ENCODE measurements around the gene CACNB1. TPM values are rescaled to one million over a fixed set of nuclear protein-coding genes. Genes with fewer than 3 reads are reported as not detected.

CACNB1 gene
- total RNA-seq, 1 donor from 2014 or later, result 146 TPM

DNA sequence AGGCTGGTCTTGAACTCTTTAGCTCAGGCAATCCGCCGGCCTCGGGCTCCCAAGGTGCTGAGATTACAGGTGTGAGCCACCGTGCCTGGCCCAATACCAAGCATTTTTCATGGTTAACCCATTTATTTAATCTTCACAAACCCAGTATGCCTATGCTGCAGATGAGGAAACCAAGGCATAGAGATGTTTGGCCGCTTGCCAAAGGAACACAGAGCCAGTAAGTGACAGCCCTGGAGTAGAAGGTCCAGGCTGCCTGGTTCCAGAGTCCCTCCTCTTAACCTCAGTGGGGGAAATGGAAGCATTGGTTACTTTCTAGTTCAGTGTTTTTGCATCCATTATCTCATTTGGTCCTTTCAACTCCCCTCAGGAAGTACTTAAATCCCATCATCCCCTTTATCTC lies 16.2 kb downstream of the CACNB1 start:
- Histone ChIP-seq H3K27me3 (ENCODE audit: control insufficient read depth in 3 of 3, insufficient read depth in 3 of 3, low read length in 3 of 3) (no peaks in the 10 kb centered on the region), H3K27ac (ENCODE audit: low read depth, low read length) (no peak overlapping the region), H3K9me3 (ENCODE audit: control insufficient read depth in 3 of 3, low read length in 3 of 3) (no peaks in the 10 kb centered on the region), H3K9ac (ENCODE audit: low read depth in 1 of 3, low read length in 3 of 3) (no peak overlapping the region), H3K36me3 (ENCODE audit: control insufficient read depth in 3 of 3, insufficient read depth in 3 of 3, low read length in 3 of 3) (peaks cover 60 to 66% (median 62%) of the 10 kb centered on the region in 3 donors), H3K4me1 (ENCODE audit: control insufficient read depth in 3 of 3, insufficient read depth in 3 of 3, low read length in 3 of 3) (peaks cover 2 to 30% (median 5%) of the 10 kb centered on the region in 3 donors), H3K4me3 (ENCODE audit: low read length in 3 of 3) (no peak overlapping the region)

DNA sequence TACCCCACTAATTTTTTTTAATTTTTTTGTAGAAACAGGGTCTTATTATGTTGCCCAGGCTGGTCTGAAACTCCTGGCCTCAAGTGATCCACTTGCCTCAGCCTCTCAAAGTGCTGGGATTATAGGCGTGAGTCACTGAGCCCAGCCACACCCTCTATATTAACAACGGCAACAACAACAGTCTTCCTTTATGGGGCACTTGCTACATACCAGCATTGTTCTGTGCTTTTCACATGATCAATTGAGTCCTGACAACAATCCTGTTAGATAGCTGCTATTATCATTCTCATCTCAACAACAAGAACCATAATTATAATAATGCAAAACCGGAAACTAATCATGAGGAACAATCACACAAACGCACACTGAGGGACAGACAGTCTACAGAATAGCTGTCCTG lies 18.9 kb downstream of the CACNB1 start:
- Histone ChIP-seq H3K27me3 (ENCODE audit: control insufficient read depth in 3 of 3, insufficient read depth in 3 of 3, low read length in 3 of 3) (no peaks in the 10 kb centered on the region), H3K4me3 (ENCODE audit: low read length in 3 of 3) (no peak overlapping the region), H3K9ac (ENCODE audit: low read depth in 1 of 3, low read length in 3 of 3) (no peak overlapping the region), H3K9me3 (ENCODE audit: control insufficient read depth in 3 of 3, low read length in 3 of 3) (no peaks in the 10 kb centered on the region), H3K27ac (ENCODE audit: low read depth, low read length) (no peak overlapping the region), H3K4me1 (ENCODE audit: control insufficient read depth in 3 of 3, insufficient read depth in 3 of 3, low read length in 3 of 3) (peaks cover 4 to 50% (median 31%) of the 10 kb centered on the region in 3 donors), H3K36me3 (ENCODE audit: control insufficient read depth in 3 of 3, insufficient read depth in 3 of 3, low read length in 3 of 3) (peaks cover 41 to 48% (median 46%) of the 10 kb centered on the region in 3 donors)

DNA sequence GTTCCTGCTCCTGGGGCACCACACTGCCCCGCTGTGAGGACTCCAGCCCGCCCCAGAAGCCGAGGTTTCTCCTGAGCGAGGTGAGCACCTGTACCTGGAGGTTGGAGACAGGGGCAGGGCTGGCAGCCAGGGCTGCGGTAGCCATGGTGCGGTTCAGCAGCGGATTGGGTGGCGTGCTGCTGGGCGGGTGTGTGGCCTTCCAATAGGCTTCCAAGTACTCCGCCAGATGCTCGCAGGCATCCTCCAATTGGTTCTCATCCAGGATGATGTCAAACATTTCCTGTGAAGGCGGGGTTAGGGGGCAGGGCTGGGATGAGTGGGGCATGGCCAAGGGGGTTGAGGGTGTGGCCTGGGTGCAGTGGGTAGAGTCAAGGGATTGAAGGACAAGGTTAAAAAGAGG lies 20.2 kb downstream of the CACNB1 start:
- Histone ChIP-seq H3K9me3 (ENCODE audit: control insufficient read depth in 3 of 3, low read length in 3 of 3) (no peaks in the 10 kb centered on the region), H3K36me3 (ENCODE audit: control insufficient read depth in 3 of 3, insufficient read depth in 3 of 3, low read length in 3 of 3) (peaks cover 34 to 45% (median 38%) of the 10 kb centered on the region in 3 donors), H3K27ac (ENCODE audit: low read depth, low read length) (no peak overlapping the region), H3K4me1 (ENCODE audit: control insufficient read depth in 3 of 3, insufficient read depth in 3 of 3, low read length in 3 of 3) (peaks cover 4 to 55% (median 36%) of the 10 kb centered on the region in 3 donors), H3K27me3 (ENCODE audit: control insufficient read depth in 3 of 3, insufficient read depth in 3 of 3, low read length in 3 of 3) (no peaks in the 10 kb centered on the region), H3K4me3 (ENCODE audit: low read length in 3 of 3) (no peak overlapping the region), H3K9ac (ENCODE audit: low read depth in 1 of 3, low read length in 3 of 3) (no peak overlapping the region)

DNA sequence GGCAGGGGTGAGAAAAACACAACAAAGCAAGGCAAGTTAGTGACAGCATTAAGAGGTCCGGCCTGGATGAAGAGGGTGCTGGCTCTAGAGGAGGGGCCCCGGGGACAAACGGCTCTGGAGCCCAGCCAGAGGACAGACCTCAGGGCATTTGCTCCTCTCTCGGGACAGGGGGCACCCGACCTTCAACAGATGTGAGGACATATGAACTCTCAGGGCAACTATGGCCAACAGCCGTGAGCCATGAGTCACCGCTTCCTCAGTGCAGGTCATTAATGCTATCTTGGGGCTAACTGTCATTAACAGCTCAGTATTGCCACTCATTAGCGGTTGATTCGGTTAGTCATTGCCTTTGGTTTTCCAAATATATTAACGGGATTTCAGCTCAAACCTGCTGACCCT lies 21.8 kb downstream of the CACNB1 start:
- H3K4me3 ChIP-seq (ENCODE audit: low read length in 3 of 3), result no peak overlapping the region
- no peaks in the 10 kb centered on the region for H3K27me3 ChIP-seq (ENCODE audit: control insufficient read depth in 3 of 3, insufficient read depth in 3 of 3, low read length in 3 of 3)
- H3K9me3 ChIP-seq (ENCODE audit: control insufficient read depth in 3 of 3, low read length in 3 of 3), result no peaks in the 10 kb centered on the region
- H3K36me3 ChIP-seq (ENCODE audit: control insufficient read depth in 3 of 3, insufficient read depth in 3 of 3, low read length in 3 of 3), result peaks cover 29 to 40% (median 32%) of the 10 kb centered on the region in 3 donors
- peaks cover 4 to 55% (median 36%) of the 10 kb centered on the region in 3 donors for H3K4me1 ChIP-seq (ENCODE audit: control insufficient read depth in 3 of 3, insufficient read depth in 3 of 3, low read length in 3 of 3)
- H3K9ac ChIP-seq (ENCODE audit: low read depth in 1 of 3, low read length in 3 of 3), result peak overlapping the region in 2 of 3 donors; percentile 40 to 45
- H3K27ac ChIP-seq (ENCODE audit: low read depth, low read length), result peak overlapping the region; percentile 68

DNA sequence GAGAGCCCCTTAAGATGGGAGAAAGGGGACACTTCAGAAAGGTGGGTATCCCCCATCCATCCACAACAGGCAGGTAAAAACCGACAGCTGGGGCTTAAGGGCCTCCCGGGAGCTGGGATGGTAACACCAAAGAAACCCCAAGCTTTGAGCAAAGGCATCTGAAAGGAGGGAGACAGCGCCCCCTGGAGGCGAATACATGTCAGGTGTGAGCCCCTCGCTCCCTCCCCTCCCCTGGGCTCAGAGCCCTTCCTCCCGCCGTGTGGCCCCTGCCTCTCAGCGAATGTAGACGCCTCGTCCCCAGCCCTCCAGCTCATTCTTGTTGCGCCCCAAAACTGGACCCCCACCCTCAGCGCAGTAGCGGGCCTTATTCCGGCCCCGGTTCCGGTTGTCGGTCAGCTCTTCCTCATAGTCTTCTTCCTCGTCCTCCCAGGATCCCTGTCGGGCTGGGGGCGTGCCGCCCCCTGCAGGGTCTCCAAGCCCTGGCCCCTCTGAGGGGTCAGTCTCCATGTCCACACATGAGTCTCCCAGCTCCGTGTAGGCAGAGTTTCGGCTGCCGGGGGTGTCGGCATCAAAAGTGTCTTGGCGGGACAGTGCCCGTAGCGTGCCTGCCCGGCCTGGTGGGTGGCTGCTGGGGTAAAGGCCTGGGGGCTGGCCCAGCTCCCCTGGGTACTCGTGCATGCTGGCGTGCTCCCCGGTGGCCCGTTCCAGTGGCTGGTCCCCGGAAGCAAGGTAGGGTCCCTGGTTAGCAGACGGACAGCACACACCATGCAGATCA lies 22.4 kb downstream of the CACNB1 start:
- H3K27ac ChIP-seq (ENCODE audit: low read depth, low read length), result peak overlapping the region; percentile 68
- no peaks in the 10 kb centered on the region for H3K27me3 ChIP-seq (ENCODE audit: control insufficient read depth in 3 of 3, insufficient read depth in 3 of 3, low read length in 3 of 3)
- H3K9me3 ChIP-seq (ENCODE audit: control insufficient read depth in 3 of 3, low read length in 3 of 3), result no peaks in the 10 kb centered on the region
- H3K36me3 ChIP-seq (ENCODE audit: control insufficient read depth in 3 of 3, insufficient read depth in 3 of 3, low read length in 3 of 3), result peaks cover 28 to 38% (median 32%) of the 10 kb centered on the region in 3 donors
- H3K9ac ChIP-seq (ENCODE audit: low read depth in 1 of 3, low read length in 3 of 3), result peak overlapping the region in 2 of 3 donors; percentile 40 to 45
- H3K4me1 ChIP-seq (ENCODE audit: control insufficient read depth in 3 of 3, insufficient read depth in 3 of 3, low read length in 3 of 3), result peaks cover 4 to 55% (median 36%) of the 10 kb centered on the region in 3 donors
- no peak overlapping the region for H3K4me3 ChIP-seq (ENCODE audit: low read length in 3 of 3)

DNA sequence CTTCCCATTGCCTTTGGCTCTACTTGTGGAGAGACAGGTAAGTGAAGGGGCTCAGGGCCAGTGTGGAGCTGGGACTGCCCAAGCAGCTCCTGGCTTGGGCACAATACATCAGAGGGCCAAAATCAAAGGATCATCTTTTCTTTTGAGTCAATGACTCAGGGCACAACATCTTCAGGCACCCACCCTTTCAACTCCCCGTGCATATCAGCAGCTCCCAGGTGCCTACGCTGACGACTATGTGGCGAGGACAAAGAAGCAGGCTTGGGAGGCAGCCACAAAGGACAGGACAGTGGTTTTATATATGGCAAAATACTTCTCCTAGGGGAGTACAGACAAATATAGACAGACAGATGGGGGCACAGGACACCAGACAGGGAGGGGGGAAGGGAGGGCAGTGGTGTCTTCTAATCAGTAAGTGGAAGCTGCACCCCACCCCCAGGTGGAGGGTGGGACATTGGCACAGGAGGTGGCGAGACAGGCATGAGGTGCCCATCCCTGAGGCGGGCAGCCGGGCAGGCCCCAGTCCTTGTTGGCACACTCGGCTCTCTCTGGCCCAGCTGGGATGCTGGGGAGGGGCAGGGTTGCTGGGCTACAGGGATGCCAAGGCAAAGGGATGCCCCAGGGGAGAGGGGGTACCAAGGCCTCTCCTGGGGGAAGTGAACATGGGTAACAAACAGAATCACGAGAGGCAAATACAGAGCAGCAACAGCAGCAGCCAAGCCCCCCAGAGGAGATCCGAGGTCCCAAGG lies 23.8 kb downstream of the CACNB1 start:
- H3K27me3 ChIP-seq (ENCODE audit: control insufficient read depth in 3 of 3, insufficient read depth in 3 of 3, low read length in 3 of 3), result no peaks in the 10 kb centered on the region
- no peak overlapping the region for H3K4me3 ChIP-seq (ENCODE audit: low read length in 3 of 3)
- H3K9me3 ChIP-seq (ENCODE audit: control insufficient read depth in 3 of 3, low read length in 3 of 3), result no peaks in the 10 kb centered on the region
- H3K27ac ChIP-seq (ENCODE audit: low read depth, low read length), result no peak overlapping the region
- peaks cover 25 to 29% (median 29%) of the 10 kb centered on the region in 3 donors for H3K36me3 ChIP-seq (ENCODE audit: control insufficient read depth in 3 of 3, insufficient read depth in 3 of 3, low read length in 3 of 3)
- peak overlapping the region in 1 of 3 donors; percentile 25 for H3K9ac ChIP-seq (ENCODE audit: low read depth in 1 of 3, low read length in 3 of 3)
- H3K4me1 ChIP-seq (ENCODE audit: control insufficient read depth in 3 of 3, insufficient read depth in 3 of 3, low read length in 3 of 3), result peaks cover 4 to 55% (median 36%) of the 10 kb centered on the region in 3 donors

DNA sequence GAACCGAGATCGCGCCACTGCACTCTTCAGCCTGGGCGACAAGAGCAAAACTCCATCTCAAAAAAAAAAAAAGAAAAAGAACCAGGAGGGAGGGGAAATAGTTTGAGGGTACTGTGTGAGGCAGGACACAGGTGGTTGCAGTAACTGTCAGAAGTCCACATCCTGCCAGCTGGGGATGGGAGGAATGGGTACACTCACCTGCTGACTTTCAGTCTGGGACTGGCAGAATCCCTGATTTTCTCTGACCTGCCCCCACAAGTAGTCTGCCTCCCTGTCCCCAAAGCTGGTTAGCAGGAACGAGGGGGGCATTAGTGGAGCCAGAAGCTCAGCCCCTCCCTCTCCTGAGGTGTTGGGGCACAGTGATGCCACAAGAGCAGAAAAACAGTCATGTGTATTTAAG lies 24.4 kb downstream of the CACNB1 start:
- no peak overlapping the region for H3K4me3 ChIP-seq (ENCODE audit: low read length in 3 of 3)
- peaks cover 24 to 26% (median 24%) of the 10 kb centered on the region in 3 donors for H3K36me3 ChIP-seq (ENCODE audit: control insufficient read depth in 3 of 3, insufficient read depth in 3 of 3, low read length in 3 of 3)
- H3K27me3 ChIP-seq (ENCODE audit: control insufficient read depth in 3 of 3, insufficient read depth in 3 of 3, low read length in 3 of 3), result no peaks in the 10 kb centered on the region
- H3K9ac ChIP-seq (ENCODE audit: low read depth in 1 of 3, low read length in 3 of 3), result no peak overlapping the region
- H3K9me3 ChIP-seq (ENCODE audit: control insufficient read depth in 3 of 3, low read length in 3 of 3), result no peaks in the 10 kb centered on the region
- peaks cover 4 to 50% (median 35%) of the 10 kb centered on the region in 3 donors for H3K4me1 ChIP-seq (ENCODE audit: control insufficient read depth in 3 of 3, insufficient read depth in 3 of 3, low read length in 3 of 3)
- no peak overlapping the region for H3K27ac ChIP-seq (ENCODE audit: low read depth, low read length)

DNA sequence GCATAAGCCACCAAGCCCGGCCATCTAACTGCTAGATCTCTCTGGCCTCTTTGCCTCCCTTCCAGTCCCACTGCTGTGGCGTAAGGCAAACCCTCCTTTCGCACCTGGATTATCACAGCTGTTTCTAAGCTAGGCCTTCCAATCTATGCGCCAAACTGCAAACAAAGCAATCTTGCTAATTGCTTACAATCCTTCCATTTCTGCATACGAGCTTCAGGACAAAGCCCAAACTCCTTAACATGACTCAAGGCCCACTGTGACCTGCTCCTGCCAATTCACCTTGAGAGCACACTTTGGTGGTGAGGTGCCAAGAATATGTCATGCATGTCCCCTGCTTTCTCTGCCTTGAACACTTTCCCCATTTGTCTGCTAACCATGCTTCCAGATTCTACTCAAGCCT lies 25.5 kb downstream of the CACNB1 start:
- H3K27me3 ChIP-seq (ENCODE audit: control insufficient read depth in 3 of 3, insufficient read depth in 3 of 3, low read length in 3 of 3), result no peaks in the 10 kb centered on the region
- no peaks in the 10 kb centered on the region for H3K9me3 ChIP-seq (ENCODE audit: control insufficient read depth in 3 of 3, low read length in 3 of 3)
- H3K9ac ChIP-seq (ENCODE audit: low read depth in 1 of 3, low read length in 3 of 3), result no peak overlapping the region
- H3K36me3 ChIP-seq (ENCODE audit: control insufficient read depth in 3 of 3, insufficient read depth in 3 of 3, low read length in 3 of 3), result peaks cover 12 to 15% (median 13%) of the 10 kb centered on the region in 3 donors
- H3K4me3 ChIP-seq (ENCODE audit: low read length in 3 of 3), result no peak overlapping the region
- peaks cover 10 to 41% (median 39%) of the 10 kb centered on the region in 3 donors for H3K4me1 ChIP-seq (ENCODE audit: control insufficient read depth in 3 of 3, insufficient read depth in 3 of 3, low read length in 3 of 3)
- H3K27ac ChIP-seq (ENCODE audit: low read depth, low read length), result no peak overlapping the region

DNA sequence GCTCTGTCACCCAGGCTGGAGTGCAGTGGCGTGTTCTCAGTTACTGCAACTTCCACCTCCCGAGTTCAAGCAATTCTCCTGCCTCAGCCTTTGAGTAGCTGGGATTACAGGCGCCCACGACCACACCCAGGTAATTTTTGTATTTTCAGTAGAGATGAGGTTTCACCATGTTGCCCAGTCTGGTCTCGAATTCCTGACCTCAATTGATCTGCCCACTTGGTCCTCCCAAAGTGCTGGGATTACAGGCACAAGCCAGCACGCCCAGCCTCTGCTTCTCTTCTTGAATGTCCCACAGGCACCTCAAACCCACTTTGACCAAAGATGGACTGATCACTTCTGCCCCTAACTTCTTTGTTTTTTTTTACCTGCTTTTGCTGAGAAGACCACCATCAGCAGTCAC lies 26.9 kb downstream of the CACNB1 start:
- H3K4me1 ChIP-seq (ENCODE audit: control insufficient read depth in 3 of 3, insufficient read depth in 3 of 3, low read length in 3 of 3), result peaks cover 8 to 35% (median 31%) of the 10 kb centered on the region in 3 donors
- H3K27ac ChIP-seq (ENCODE audit: low read depth, low read length), result no peak overlapping the region
- H3K27me3 ChIP-seq (ENCODE audit: control insufficient read depth in 3 of 3, insufficient read depth in 3 of 3, low read length in 3 of 3), result no peaks in the 10 kb centered on the region
- peaks cover 0 to 3% (median 0%) of the 10 kb centered on the region in 3 donors for H3K36me3 ChIP-seq (ENCODE audit: control insufficient read depth in 3 of 3, insufficient read depth in 3 of 3, low read length in 3 of 3)
- no peak overlapping the region for H3K9ac ChIP-seq (ENCODE audit: low read depth in 1 of 3, low read length in 3 of 3)
- no peak overlapping the region for H3K4me3 ChIP-seq (ENCODE audit: low read length in 3 of 3)
- no peaks in the 10 kb centered on the region for H3K9me3 ChIP-seq (ENCODE audit: control insufficient read depth in 3 of 3, low read length in 3 of 3)

DNA sequence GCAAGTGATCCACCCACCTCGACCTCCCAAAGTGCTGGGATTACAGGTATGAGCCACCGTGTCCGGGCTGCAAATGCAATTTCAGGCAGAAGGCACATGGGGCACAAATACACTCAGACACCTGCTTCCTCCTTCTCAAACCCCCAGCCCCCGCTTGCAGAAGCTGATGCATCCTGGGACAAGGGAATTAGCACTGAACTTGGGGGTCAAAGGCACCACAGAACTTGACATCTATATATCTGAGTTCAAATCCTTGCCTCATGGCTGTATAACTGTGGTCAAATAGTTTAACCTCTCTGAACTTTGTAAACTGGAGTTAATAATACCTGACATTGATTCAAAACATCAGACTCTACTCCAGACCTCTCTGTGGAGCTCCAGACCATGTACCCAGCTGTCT lies 27.4 kb downstream of the CACNB1 start:
- no peaks in the 10 kb centered on the region for H3K36me3 ChIP-seq (ENCODE audit: control insufficient read depth in 3 of 3, insufficient read depth in 3 of 3, low read length in 3 of 3)
- H3K4me1 ChIP-seq (ENCODE audit: control insufficient read depth in 3 of 3, insufficient read depth in 3 of 3, low read length in 3 of 3), result peaks cover 12 to 35% (median 31%) of the 10 kb centered on the region in 3 donors
- no peak overlapping the region for H3K9ac ChIP-seq (ENCODE audit: low read depth in 1 of 3, low read length in 3 of 3)
- H3K4me3 ChIP-seq (ENCODE audit: low read length in 3 of 3), result no peak overlapping the region
- no peak overlapping the region for H3K27ac ChIP-seq (ENCODE audit: low read depth, low read length)
- no peaks in the 10 kb centered on the region for H3K27me3 ChIP-seq (ENCODE audit: control insufficient read depth in 3 of 3, insufficient read depth in 3 of 3, low read length in 3 of 3)
- H3K9me3 ChIP-seq (ENCODE audit: control insufficient read depth in 3 of 3, low read length in 3 of 3), result no peaks in the 10 kb centered on the region
